GM12878 (cell line): ENCODE measurements around the gene ZNF646. TPM values are rescaled to one million over a fixed set of nuclear protein-coding genes. Genes with fewer than 3 reads are reported as not detected.

Source experiments
- EP300 ChIP-seq, 2 experiments: fragments of 150-350 bp in 1 of 2; IDR thresholded peaks; 2 replicates each; pipeline ENCODE4 v1.6.1; 2011 to 2012; ENCODE audit warnings: low read depth in 2 of 2, low read length in 2 of 2, borderline replicate concordance in 1 of 2, improper control_type of control experiment in 1 of 2, inconsistent platforms in 1 of 2; ENCODE audit not compliant: control insufficient read depth in 1 of 2
- FOXM1 ChIP-seq: IDR thresholded peaks from 2 replicates; pipeline ENCODE4 v1.6.1; 2012; ENCODE audit warnings: low read depth, mild to moderate bottlenecking, inconsistent platforms, low read length, moderate library complexity
- IRF4 ChIP-seq: IDR thresholded peaks from 2 replicates; pipeline ENCODE4 v1.6.1; 2011; ENCODE audit warnings: low read depth, low read length
- NR2F1 ChIP-seq: fragments of 450-650 bp; conservative IDR thresholded peaks from 2 replicates; pipeline ENCODE4 v1.6.1; 2017; ENCODE audit warnings: mild to moderate bottlenecking
- RFX5 ChIP-seq: IDR thresholded peaks from 2 replicates; pipeline ENCODE4 v1.6.1; 2011; ENCODE audit warnings: low read depth, low read length, improper control_type of control experiment
- SIX5 ChIP-seq: IDR thresholded peaks from 2 replicates; pipeline ENCODE4 v1.6.1; 2011; ENCODE audit warnings: mild to moderate bottlenecking, low read depth, low read length, moderate library complexity; ENCODE audit not compliant: severe bottlenecking
- SRF ChIP-seq, 2 experiments: IDR thresholded peaks; 2 replicates each; pipeline ENCODE4 v1.6.1; 2011; ENCODE audit warnings: low read depth in 2 of 2, low read length in 2 of 2, mild to moderate bottlenecking in 1 of 2, moderate library complexity in 1 of 2
- SUZ12 ChIP-seq: fragments of 200-600 bp; sonication (generic); IDR thresholded peaks from one replicate; pipeline ENCODE4 v1.6.1; 2018; ENCODE audit warnings: antibody characterized with exemption, mild to moderate bottlenecking; ENCODE audit not compliant: unreplicated experiment
- ZNF274 ChIP-seq: IDR thresholded peaks from one replicate; pipeline ENCODE4 v1.8.0; 2011; ENCODE audit not compliant: insufficient read length, insufficient read depth
- ZSCAN29 ChIP-seq: fragments of 450-650 bp; IDR thresholded peaks from 2 replicates; pipeline ENCODE4 v1.6.1; 2017; ENCODE audit warnings: mild to moderate bottlenecking, moderate library complexity
- polyA plus RNA-seq, 11 experiments: library from polyadenylated mRNA; depleted of rRNA in 4 of 11; unstranded in 6 of 11; stranded (reverse) in 5 of 11; fragments of >200 nt; fragmentation: Nextera tagmentation in 4 of 11; fragmentation: Illumina TruSeq in 1 of 11; extraction: Ambion mirVana in 4 of 11; extraction: Trizol in 1 of 11; gene quantifications; 1 replicate in 1 of 11; 2 replicates in 10 of 11; pipeline versions ENCODE4 v1.2.1 to v1.2.3, GENCODE V29; 2011 to 2016; ENCODE audit warnings: inconsistent platforms in 2 of 11, missing spikeins in 2 of 11, low read depth in 1 of 11
- total RNA-seq, 4 experiments: library from RNA; depleted of rRNA in 3 of 4; stranded (reverse); fragments of >200 nt in 3 of 4; fragmentation: Illumina TruSeq in 1 of 4; extraction: Trizol in 1 of 4; gene quantifications; 2 replicates each; pipeline versions ENCODE4 v1.2.1 to v1.2.3, GENCODE V29; 2013 to 2021
- TF ChIP-seq, protein P1 (sequence below): IDR thresholded peaks from 2 replicates; pipeline ENCODE4 v1.6.1; 2012; ENCODE audit warnings: mild to moderate bottlenecking, low read depth, low read length
- TF ChIP-seq, protein P2 (sequence below): IDR thresholded peaks from 2 replicates; pipeline ENCODE4 v1.6.1; 2011; ENCODE audit warnings: borderline replicate concordance, low read depth, mild to moderate bottlenecking, moderate library complexity, mixed read lengths, low read length; ENCODE audit not compliant: insufficient read depth; ENCODE audit errors: extremely low read length

Gene ZNF646
- total and polyA plus RNA-seq, 10 of the 15 experiments (the other 5 are each of a cell fraction or from before 2014, with no cell fraction given), result 0.10 to 21.8 (median 6.4) TPM

DNA sequence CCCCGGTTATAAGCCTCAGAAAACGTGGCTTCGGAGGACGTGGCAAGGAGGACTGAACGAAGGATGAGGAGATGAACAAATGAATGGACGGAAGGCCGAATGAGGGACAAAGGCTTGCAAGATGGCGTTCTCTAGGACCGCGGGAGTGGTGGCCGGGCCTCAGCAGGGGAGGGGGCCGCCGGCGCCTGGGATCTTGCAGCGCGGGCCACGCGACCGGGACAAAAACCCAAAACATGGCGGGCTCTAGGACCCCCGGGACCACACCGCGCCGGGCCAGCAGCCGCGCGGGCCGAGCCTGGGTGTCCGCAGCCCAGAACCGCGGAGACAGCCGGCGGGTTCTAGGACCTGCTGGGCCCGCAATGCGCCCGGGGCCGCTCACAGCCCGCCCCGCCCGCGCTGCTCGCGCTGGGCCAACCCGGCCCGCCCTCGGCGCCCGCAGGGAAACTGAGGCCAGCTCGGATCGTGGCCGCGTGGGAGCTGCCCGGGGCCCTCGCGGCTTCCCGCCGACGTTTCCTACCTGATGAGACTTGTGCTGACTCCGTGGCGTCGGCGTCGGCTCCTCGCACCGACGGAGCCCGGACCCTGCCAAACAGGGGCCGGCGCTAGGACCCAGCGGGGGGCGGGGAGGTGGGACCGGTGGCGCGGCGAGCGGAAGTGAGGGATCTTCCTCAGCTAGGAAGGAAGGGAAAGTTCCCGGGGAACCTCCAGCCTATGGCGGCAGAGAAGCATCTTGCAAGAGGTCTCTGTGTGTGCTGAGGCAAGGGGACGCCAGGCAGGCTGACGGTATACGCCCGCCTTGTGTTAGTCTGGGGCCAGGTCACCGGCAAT lies 866 bp upstream of the ZNF646 start (continued):
- TF ChIP-seq, protein P1, sequence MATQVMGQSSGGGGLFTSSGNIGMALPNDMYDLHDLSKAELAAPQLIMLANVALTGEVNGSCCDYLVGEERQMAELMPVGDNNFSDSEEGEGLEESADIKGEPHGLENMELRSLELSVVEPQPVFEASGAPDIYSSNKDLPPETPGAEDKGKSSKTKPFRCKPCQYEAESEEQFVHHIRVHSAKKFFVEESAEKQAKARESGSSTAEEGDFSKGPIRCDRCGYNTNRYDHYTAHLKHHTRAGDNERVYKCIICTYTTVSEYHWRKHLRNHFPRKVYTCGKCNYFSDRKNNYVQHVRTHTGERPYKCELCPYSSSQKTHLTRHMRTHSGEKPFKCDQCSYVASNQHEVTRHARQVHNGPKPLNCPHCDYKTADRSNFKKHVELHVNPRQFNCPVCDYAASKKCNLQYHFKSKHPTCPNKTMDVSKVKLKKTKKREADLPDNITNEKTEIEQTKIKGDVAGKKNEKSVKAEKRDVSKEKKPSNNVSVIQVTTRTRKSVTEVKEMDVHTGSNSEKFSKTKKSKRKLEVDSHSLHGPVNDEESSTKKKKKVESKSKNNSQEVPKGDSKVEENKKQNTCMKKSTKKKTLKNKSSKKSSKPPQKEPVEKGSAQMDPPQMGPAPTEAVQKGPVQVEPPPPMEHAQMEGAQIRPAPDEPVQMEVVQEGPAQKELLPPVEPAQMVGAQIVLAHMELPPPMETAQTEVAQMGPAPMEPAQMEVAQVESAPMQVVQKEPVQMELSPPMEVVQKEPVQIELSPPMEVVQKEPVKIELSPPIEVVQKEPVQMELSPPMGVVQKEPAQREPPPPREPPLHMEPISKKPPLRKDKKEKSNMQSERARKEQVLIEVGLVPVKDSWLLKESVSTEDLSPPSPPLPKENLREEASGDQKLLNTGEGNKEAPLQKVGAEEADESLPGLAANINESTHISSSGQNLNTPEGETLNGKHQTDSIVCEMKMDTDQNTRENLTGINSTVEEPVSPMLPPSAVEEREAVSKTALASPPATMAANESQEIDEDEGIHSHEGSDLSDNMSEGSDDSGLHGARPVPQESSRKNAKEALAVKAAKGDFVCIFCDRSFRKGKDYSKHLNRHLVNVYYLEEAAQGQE, result no peak
- TF ChIP-seq ZNF274 (no peak), SIX5 (peak; percentile 21), SUZ12 (no peak), ZSCAN29 (no peak), FOXM1 (no peak), RFX5 (peak; percentile 41; the same call in 1 of the 2 replicates), NR2F1 (peak; percentile 74), EP300 (IDR thresholded peaks at IDR 0.05; ENCODE audit: borderline replicate concordance in 1 of 2, control insufficient read depth in 1 of 2, low read depth in 2 of 2, low read length in 2 of 2) (peak in 1 of 2 experiments; percentile 22; a peak in 1 of 4 replicates), IRF4 (0 out of 2 replicates have a peak, but pooled peaks have one; percentile 30), SRF (IDR thresholded peaks at IDR 0.05; ENCODE audit: low read depth in 2 of 2, low read length in 2 of 2) (0 out of 4 replicates have a peak, but pooled peaks of 1 of the 2 experiments have one; percentile 16)
- TF ChIP-seq, protein P2, sequence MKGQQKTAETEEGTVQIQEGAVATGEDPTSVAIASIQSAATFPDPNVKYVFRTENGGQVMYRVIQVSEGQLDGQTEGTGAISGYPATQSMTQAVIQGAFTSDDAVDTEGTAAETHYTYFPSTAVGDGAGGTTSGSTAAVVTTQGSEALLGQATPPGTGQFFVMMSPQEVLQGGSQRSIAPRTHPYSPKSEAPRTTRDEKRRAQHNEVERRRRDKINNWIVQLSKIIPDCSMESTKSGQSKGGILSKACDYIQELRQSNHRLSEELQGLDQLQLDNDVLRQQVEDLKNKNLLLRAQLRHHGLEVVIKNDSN, result no peak
